Panc1 (cell line): ENCODE data around the gene MAGEB17. TPM values are rescaled to one million over a fixed set of nuclear protein-coding genes. Genes with fewer than 3 reads are reported as not detected.

Source experiments
- ATAC-seq: fragments of 200-7000 bp; cut with Tn5 transposase; 2 replicates; pipeline ENCODE4 v1.9.1; 2020; ENCODE audit warnings: mild to moderate bottlenecking, moderate library complexity
- BruUV-seq: library from RNA; stranded (reverse); fragments of 400-500 nt; replicated peaks from 2 replicates; lab custom pipeline; 2021; lab: Mats Ljungman, UMichigan
- CTCF ChIA-PET: fragments of 300-600 bp; sonication (Branson Sonifier 250); formaldehyde crosslinking; loops from one replicate; lab custom pipeline; 2022; ENCODE audit warnings: antibody characterized with exemption; lab: Charles Lee
- POLR2A ChIA-PET: fragments of 300-600 bp; sonication (Branson Sonifier 250); formaldehyde crosslinking; loops from one replicate; lab custom pipeline; 2022; ENCODE audit warnings: antibody characterized with exemption; lab: Charles Lee
- DNase-seq: peaks from one replicate; pipeline ENCODE4 v3.0.0-alpha.2; 2010; ENCODE audit warnings: low read depth, low spot score
- H3K27ac ChIP-seq: 2 replicates; pipeline ENCODE4 v1.5.1; 2011; ENCODE audit warnings: mild to moderate bottlenecking, low read length, inconsistent platforms
- H3K27me3 ChIP-seq: fragments of 200-500 bp; sonication (Bioruptor generic); 2 replicates; pipeline ENCODE4 v1.6.0; 2014; ENCODE audit warnings: low read length, inconsistent platforms; ENCODE audit not compliant: control insufficient read depth, insufficient read depth
- H3K36me3 ChIP-seq: fragments of 200-500 bp; sonication (Bioruptor generic); 2 replicates; pipeline ENCODE4 v1.5.1; 2014; ENCODE audit warnings: inconsistent platforms, mild to moderate bottlenecking, low read length, moderate library complexity; ENCODE audit not compliant: control insufficient read depth, insufficient read depth
- H3K4me1 ChIP-seq: 2 replicates; pipeline ENCODE4 v1.5.1; 2011; ENCODE audit warnings: inconsistent platforms, mild to moderate bottlenecking, low read length, moderate library complexity; ENCODE audit not compliant: control insufficient read depth, insufficient read depth
- H3K4me3 ChIP-seq, 2 experiments: 2 replicates each; pipeline ENCODE4 v1.5.1; 2011 to 2012; ENCODE audit warnings: low read depth in 2 of 2, low read length in 2 of 2, mild to moderate bottlenecking in 2 of 2, inconsistent platforms in 1 of 2, moderate library complexity in 1 of 2
- H3K9me3 ChIP-seq: fragments of 200-500 bp; sonication (Bioruptor generic); 2 replicates; pipeline ENCODE4 v1.5.1; 2014; ENCODE audit warnings: low read depth, mild to moderate bottlenecking, inconsistent platforms, low read length, moderate library complexity; ENCODE audit not compliant: control insufficient read depth, insufficient read depth
- CTCF ChIP-seq: fragments of 450-650 bp; IDR thresholded peaks from 2 replicates; pipeline ENCODE4 v1.5.1; 2017; ENCODE audit warnings: mild to moderate bottlenecking
- POLR2AphosphoS5 ChIP-seq: IDR thresholded peaks from 2 replicates; pipeline ENCODE4 v1.6.1; 2012; ENCODE audit warnings: mild to moderate bottlenecking, low read depth, low read length, moderate library complexity
- REST ChIP-seq, 2 experiments: IDR thresholded peaks; 2 replicates each; pipeline ENCODE4 v1.6.1; 2011 to 2012; ENCODE audit warnings: low read depth in 2 of 2, control low read depth in 1 of 2, low read length in 1 of 2, mild to moderate bottlenecking in 1 of 2, moderate library complexity in 1 of 2; ENCODE audit not compliant: insufficient read depth in 1 of 2
- SIN3A ChIP-seq: IDR thresholded peaks from 2 replicates; pipeline ENCODE4 v1.6.1; 2012; ENCODE audit warnings: low read depth, mild to moderate bottlenecking, low read length, moderate library complexity, borderline replicate concordance; ENCODE audit not compliant: insufficient read depth
- TCF7L2 ChIP-seq: IDR thresholded peaks from 2 replicates; pipeline ENCODE4 v1.6.1; 2011; ENCODE audit warnings: mild to moderate bottlenecking, low read depth, low read length, inconsistent platforms
- in situ Hi-C: cut with HindIII; loops from 2 replicates; pipeline ENCODE4 v1.10.0; 2016; ENCODE audit warnings: low sequenced_read_pairs, low pct_unique_long_range_greater_than_20kb
- intact Hi-C: fragments of 100-400 bp; cut with micrococcal nuclease; formaldehyde crosslinking; loops from one replicate; pipeline ENCODE4 v1.10.0; 2022; ENCODE audit not compliant: unreplicated experiment
- total RNA-seq: library from RNA; stranded (reverse); gene quantifications from one replicate; pipeline ENCODE4 v1.2.1, GENCODE V29; 2021; ENCODE audit not compliant: unreplicated experiment

The MAGEB17 gene
- total RNA-seq, 1 experiment from 2014 or later: not detected

- H3K36me3 ChIP-seq: no peaks in the 10 kb centered on the region
- no TSS peak for BruUV-seq
- H3K27ac ChIP-seq: no peak overlapping the region
- ATAC-seq (no peak), DNase-seq (no peak)
- in situ Hi-C loops (no loop called here), intact Hi-C loops (no loop called here)
- H3K4me1 ChIP-seq: no peaks in the 10 kb centered on the region
- no peak for TF ChIP-seq REST (IDR thresholded peaks at IDR 0.05; ENCODE audit: insufficient read depth in 1 of 2, low read depth in 2 of 2, low read length in 1 of 2)
- no peak for TF ChIP-seq CTCF
- TF ChIP-seq TCF7L2: no peak
- no peak for TF ChIP-seq POLR2AphosphoS5
- no peak for TF ChIP-seq SIN3A
- CTCF ChIA-PET: no interaction called here
- no peak overlapping the region for H3K4me3 ChIP-seq
- POLR2A ChIA-PET: no interaction called here
- no peaks in the 10 kb centered on the region for H3K27me3 ChIP-seq
- H3K9me3 ChIP-seq: no peaks in the 10 kb centered on the region
Observed at GRCh38 chrX:16162391-16162790, 4.9 kb upstream of the MAGEB17 start.

- POLR2A ChIA-PET: no interaction called here
- no peaks in the 10 kb centered on the region for H3K4me1 ChIP-seq
- no peaks in the 10 kb centered on the region for H3K9me3 ChIP-seq
- BruUV-seq: no TSS peak
- H3K27ac ChIP-seq: no peak overlapping the region
- ATAC-seq: no peak
- in situ Hi-C loops: no loop called here
- DNase-seq: no peak
- intact Hi-C loops: no loop called here
- no peaks in the 10 kb centered on the region for H3K27me3 ChIP-seq
- no peak overlapping the region for H3K4me3 ChIP-seq
- TF ChIP-seq SIN3A (no peak), CTCF (no peak)
- H3K36me3 ChIP-seq: no peaks in the 10 kb centered on the region
- CTCF ChIA-PET: no interaction called here
Observed at GRCh38 chrX:16164748-16165147, 2.5 kb upstream of the MAGEB17 start.
